HG02852 (cell line): Measurements from ENCODE around the gene ATP1A1.
A peak's percentile ranks its signal among the peaks of the same experiment; 100 is the strongest.

Source experiments
- ATAC-seq: cut with Tn5 transposase; IDR thresholded peaks from one replicate; pipeline ENCODE4 v1.9.1; 2021; ENCODE audit warnings: mild to moderate bottlenecking, moderate library complexity; ENCODE audit not compliant: unreplicated experiment

Gene ATP1A1

GRCh38 chr1:116412480-116412798, 39.4 kb downstream of the ATP1A1 start:
- no peak for ATAC-seq

DNA sequence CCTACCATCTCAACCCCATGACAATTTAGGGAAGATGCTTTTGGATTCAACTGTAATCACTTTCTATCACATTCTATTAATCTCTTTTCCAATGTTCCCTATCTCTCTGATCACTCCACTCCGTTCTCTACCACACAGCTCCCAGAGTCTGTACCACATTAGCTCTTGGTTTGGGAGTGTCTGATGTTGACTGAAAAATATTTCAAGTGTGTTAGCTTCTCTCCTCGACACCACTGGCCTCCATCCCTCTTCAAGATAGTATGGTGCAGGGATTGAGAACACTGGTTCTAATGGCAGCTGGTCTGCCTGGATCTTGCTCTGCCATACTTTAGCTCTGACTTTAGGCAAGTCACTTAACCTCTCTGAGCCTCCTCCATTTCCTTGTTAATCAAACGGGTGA, 39.9 kb downstream of the ATP1A1 start:
- no peak for ATAC-seq

- no peak for ATAC-seq
Measured at GRCh38 chr1:116413414-116413813, 40.4 kb downstream of the ATP1A1 start.

- no peak for ATAC-seq
Measured at GRCh38 chr1:116414364-116414763, 41.3 kb downstream of the ATP1A1 start.

- ATAC-seq: no peak
Measured at GRCh38 chr1:116415200-116415698, 42.2 kb downstream of the ATP1A1 start.

GRCh38 chr1:116415699-116416533, 42.9 kb downstream of the ATP1A1 start:
- no peak for ATAC-seq

DNA sequence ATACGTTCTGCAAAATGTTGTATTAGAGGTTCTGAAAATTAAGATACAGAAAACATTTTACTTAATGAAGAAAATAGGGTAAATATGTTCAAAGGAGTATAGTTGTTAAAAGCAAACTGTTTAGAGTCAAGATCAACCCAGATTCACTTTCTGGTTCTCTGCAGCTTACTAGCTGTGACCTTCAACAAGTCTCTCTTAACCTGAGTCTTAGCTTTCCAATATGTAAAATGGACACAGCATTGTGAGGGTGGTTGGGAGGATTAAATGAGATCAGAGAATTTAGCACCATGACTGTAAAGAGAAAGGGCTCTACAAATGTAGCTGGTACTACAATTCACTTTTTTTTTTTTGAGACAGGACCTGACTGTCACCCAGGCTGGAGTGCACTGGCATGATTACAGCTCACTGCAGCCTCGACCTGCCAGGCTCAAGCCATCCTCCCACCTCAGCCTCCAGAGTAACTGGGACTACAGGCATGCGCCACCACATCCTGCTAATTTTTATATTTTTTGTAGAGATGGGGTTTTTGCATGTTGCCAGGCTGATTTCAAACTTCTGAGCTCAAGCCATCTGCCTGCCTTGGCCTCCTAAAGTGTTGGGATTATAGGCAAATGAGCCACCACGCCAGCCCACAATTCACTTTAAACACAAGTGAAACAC, 43.9 kb downstream of the ATP1A1 start:
- no peak for ATAC-seq

DNA sequence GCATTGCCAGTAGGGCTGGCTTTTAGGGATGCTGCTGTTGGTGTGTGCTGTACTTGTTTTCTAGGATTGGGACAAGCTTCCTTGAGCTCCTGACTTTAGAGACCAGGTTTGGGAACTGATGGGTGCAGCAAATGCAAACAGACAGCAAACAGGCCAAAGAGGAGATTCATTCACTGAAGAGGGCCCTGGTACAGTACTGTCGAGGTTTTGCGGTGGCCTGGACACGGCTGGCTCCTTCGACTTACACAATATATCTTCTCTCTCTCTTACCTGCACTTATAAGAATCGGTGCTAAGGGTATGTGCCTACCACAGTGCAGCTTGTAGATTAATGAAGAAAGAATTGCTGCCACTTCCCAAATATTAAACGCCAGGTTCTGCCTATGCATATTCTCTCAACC, 44.6 kb downstream of the ATP1A1 start:
- ATAC-seq: no peak

DNA sequence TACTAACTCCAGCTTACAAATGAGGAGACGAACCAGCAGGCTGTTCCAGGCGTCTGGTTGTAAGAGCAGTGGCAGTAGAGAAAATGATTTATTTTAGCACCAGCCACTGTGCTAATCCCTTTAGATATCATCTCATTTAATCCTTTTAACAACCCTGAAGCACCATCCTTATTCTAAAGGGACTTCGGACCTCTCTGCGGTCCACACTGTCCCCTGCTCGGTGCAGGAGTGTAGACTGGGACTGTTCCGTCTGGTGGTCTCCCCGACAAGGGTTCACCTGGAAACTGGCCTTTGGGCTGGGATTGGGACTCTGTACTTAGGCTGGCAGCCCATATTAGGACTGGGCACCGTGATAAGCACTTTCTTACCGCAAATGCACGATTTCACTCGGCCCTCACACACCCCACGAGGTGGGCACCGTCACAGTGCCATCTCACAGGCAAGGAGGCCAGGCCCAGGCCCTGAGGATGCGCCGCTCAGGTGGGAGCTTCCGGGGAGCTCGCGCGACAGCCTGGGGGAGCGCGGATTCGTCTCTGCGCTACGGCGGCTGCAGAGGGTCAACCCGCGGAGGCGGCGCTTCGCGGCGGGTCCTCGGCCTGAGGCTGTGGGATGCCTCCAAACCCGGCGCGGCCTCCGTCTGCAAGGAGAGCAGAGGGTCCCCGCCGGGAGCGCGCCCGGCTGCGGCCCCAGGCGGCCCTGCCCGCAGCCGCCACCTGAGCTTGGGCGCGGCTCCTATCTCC, 45.2 kb downstream of the ATP1A1 start:
- ATAC-seq: peak; percentile 77

DNA sequence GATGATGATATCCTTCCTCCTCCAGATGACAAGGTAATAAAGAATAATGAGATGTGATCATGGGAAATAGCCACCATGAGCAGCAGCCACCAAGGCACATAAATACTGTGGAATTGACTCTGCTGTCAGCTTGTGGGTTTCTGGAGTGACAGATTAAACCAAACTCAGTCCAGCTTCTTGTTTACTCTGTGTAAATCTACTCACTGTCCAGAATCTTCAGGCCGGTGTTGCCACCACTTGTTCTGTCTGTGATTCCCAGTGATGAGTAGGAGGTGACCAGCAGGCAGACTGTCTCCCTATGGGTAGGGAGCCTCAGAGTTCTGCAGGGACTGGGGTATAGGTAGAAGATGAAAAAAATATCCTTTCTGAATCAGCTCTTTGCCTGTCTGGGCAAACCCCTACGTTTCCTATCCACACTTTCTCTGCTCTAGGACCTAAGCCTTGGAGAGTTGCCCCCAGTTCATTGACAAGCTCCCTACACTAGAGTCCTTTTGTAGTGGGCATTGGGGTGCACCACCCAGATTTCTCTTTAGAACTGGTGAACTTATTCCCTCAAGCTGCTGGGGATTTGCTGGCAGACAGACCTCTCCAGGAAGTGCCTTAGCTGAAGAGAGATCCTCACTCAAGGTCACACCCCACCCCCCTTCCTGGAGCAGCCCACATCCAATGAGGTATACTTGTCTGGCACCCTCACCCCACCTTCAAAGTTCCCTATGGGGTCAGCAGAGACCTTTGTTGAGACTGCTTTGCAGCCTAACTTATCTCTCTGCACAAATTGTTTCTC, 47.6 kb downstream of the ATP1A1 start:
- no peak for ATAC-seq

- no peak for ATAC-seq
Measured at GRCh38 chr1:116424438-116424837, 51.4 kb downstream of the ATP1A1 start.

GRCh38 chr1:116424863-116425262, 51.8 kb downstream of the ATP1A1 start:
- ATAC-seq: no peak

- ATAC-seq: no peak
Measured at GRCh38 chr1:116425987-116426386, 52.9 kb downstream of the ATP1A1 start.

- ATAC-seq: no peak
Measured at GRCh38 chr1:116426401-116426800, 53.4 kb downstream of the ATP1A1 start.

GRCh38 chr1:116428576-116428975, 55.5 kb downstream of the ATP1A1 start:
- no peak for ATAC-seq

DNA sequence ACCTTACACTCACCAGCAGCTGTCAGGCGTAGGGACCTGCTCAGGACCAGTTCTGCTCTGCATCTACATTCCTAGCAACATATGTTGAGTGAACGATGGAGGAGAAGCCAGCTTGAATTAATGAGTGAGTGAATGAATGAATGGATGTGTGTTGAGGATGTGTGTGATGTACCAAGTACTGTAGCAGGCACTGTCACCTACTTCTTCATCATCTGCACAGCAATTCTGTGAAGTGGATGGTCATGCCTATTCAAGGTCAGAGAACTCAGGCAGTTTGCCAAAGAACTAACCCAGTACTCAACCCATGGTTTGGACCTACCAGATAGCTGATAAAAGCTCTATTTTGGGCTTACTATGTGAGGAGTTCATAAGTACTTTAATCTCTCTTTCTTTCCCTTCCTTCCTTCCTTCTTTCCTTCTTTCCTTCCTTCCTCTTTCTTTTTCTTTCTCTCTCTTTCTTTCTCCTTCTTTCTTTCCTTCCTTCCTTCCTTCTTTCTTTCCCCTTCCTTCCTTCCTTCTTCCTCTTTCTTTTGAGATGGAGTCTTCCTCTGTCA, 56.9 kb downstream of the ATP1A1 start:
- ATAC-seq: no peak

DNA sequence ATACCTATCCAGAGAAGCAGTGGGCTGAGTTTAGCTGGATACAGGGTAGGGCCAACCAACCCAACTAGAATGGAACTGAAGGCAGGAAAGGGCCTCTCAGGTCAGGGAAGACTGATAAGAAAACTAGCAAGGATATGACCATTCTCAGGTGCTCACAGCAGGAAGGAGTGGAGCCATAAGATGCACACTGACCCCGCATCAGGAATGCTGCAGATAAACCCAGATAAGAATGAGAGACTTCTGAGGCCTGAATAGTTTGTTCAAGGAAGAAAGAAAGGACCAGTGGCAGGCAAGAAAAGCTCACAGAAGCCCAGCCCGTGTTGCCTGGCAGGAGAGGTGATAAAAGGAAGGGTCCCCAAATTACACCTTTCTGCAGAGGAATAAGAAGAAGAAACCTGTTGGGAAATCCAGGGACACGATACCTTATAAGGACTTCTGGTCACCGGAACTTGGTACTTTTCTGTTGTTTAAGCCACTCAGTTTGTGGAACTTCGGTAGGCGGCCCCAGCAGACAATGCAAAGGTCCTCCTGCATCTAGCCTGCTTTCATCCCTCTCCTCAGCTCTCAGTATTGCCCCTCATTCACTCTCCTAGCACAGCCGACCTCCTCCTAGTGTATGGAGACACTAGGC, 58.9 kb downstream of the ATP1A1 start:
- ATAC-seq: no peak

DNA sequence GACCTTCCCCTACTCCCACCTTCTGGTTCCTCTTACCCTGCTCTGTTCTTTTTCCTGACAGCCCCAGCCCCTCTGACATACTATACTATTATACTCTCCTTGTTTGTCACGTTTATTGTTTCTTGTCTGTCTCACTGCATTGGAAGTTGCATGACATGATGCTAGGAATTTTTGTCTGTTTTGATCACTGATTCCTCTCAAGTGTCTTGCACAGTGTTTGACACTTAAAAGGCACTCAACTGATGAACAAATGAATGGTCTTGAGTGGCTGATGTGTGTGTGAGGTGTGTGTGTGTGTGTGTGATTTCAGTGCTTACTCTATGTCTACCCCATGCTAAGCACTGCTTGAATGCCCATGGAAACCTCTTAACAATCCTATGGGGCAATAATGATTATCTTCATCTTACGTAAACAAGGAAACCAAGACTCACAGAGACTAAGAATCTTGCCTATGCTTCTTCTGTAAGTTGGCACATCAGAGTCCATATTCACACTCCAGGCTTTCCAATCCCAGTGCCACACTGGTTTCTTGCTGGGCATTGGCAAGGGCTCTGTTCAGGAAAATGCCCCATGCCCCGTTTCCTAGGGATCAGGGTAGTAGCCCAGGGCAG, 59.7 kb downstream of the ATP1A1 start:
- ATAC-seq: no peak
